GM19468 (cell line): ENCODE measurements around the gene TMEM121.

Experiments used
- ATAC-seq: cut with Tn5 transposase; IDR thresholded peaks from one replicate; pipeline ENCODE4 v1.9.1; 2021; ENCODE audit warnings: mild to moderate bottlenecking, moderate library complexity, moderate number of reproducible peaks; ENCODE audit not compliant: unreplicated experiment; ENCODE audit errors: extremely low read depth

The TMEM121 gene

GRCh38 chr14:105525861-105526775, at the start of gene TMEM121:
Gene TMEM121, plus strand, starts transcription at chr14:105526583. Its CDS starts 2,252 bp downstream, at chr14:105528835.
- ATAC-seq = no peak

DNA sequence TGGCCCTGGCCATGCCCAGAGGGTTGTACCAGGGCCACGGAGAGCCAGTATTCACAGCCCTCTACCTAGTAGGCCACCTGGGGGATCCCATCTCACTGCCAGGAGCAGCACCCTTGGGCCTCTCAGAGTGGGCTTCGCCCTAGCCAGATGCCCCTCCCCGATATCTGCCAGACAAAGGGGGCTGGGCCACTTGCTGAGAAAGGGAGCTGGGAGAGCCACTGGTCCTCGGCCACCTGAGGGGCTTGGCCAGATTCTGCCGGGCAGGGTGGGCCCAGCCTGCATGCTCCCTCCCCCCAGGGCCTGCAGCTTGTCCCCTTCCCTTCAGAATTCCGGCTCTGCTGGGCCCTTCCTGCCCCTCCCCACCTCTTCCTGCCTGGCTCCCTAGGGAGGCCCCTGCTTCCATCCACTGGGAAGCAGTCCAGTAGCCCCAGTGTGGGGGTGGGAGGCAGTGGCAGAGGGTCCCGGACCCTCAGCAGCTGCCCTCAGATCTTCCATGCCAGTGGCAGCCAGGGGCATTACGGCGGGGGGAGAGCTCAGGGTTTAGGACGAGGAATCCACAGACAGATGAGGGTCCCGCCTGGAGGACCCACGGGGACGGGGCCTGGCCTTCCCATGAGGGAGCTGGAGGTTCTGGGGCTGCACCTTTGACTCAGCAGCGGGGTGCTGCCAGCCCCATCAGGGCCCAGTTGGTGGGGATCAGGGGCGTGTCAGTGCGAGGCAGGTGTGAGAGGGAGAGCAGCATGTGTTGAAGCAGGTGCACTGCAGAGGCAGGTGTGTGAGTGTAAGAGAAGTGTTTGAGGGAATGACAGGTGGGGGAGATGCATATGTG, 49.3 kb upstream of the TMEM121 start:
- ATAC-seq = no peak

- no peak for ATAC-seq
Observed at GRCh38 chr14:105477660-105478397, 48.6 kb upstream of the TMEM121 start.

- ATAC-seq = no peak
Observed at GRCh38 chr14:105478398-105479251, 47.8 kb upstream of the TMEM121 start.

DNA sequence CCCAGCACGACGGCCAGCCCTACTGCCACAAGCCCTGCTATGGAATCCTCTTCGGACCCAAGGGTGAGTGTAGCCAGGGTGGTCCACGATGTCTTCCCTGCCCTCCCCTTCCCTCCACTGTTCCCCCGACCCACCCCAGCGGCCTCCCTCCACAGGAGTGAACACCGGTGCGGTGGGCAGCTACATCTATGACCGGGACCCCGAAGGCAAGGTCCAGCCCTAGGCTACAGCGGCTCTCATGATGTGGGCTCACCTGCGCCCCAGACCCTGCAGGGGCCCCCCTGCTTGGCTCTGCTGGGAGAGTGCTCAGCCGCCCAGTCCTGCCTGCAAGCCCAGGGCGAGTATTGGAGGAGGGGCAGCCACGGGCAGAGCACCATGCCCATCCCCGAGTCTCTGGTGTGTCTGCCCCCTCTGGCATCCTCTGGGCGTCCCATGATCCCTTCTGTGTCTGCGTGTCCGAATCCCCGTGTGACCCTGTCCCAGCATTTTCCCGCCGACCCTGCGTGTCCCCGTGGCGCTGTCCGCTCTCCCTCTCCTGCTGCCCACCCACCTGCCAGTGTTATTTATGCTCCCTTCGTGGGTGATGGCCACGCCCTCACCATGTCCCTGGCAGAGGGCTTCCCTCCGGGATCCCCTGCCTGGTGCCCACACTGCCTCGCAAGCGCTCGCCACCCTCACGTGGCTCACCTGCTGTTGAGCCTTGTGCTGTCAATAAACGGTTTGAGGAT, 46.8 kb upstream of the TMEM121 start:
- no peak for ATAC-seq

DNA sequence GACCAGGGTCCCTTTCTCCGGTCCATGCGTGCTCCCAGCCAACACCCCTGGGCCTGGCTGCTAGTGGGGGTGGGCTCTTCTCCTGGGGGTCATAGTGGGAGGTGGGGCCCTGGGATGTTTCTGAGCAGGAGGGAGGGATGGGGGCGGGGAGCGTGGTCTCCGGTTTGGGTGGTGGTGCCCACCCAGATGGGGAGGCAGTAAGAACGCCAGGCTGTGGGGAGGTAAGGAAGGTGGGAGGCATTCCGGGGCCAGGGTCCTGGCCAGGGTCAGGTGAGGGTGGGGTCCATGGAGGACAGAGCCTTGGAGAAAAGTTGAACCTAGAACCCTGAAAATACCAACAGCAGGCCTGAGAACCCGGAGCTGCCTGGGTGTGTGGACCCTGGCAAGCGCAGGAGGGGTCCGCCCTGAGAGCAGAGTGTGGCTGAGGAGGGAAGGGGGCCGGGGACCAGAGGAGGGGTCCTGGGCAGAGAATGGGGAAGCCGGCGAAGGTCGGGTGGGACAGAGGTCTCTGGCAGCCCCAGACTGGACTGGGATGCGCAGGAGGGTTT, 46.1 kb upstream of the TMEM121 start:
- no peak for ATAC-seq

GRCh38 chr14:105480807-105481801, 45.3 kb upstream of the TMEM121 start:
- ATAC-seq = no peak

- ATAC-seq = peak; percentile 42
Observed at GRCh38 chr14:105481886-105482457, 44.4 kb upstream of the TMEM121 start.

- ATAC-seq = no peak
Observed at GRCh38 chr14:105482486-105483110, 43.8 kb upstream of the TMEM121 start.

- ATAC-seq = no peak
Observed at GRCh38 chr14:105483300-105484068, 42.9 kb upstream of the TMEM121 start.

- ATAC-seq = no peak
Observed at GRCh38 chr14:105484069-105484996, 42.0 kb upstream of the TMEM121 start.

- no peak for ATAC-seq
Observed at GRCh38 chr14:105484997-105485393, 41.4 kb upstream of the TMEM121 start.

- no peak for ATAC-seq
Observed at GRCh38 chr14:105485739-105486162, 40.6 kb upstream of the TMEM121 start.

DNA sequence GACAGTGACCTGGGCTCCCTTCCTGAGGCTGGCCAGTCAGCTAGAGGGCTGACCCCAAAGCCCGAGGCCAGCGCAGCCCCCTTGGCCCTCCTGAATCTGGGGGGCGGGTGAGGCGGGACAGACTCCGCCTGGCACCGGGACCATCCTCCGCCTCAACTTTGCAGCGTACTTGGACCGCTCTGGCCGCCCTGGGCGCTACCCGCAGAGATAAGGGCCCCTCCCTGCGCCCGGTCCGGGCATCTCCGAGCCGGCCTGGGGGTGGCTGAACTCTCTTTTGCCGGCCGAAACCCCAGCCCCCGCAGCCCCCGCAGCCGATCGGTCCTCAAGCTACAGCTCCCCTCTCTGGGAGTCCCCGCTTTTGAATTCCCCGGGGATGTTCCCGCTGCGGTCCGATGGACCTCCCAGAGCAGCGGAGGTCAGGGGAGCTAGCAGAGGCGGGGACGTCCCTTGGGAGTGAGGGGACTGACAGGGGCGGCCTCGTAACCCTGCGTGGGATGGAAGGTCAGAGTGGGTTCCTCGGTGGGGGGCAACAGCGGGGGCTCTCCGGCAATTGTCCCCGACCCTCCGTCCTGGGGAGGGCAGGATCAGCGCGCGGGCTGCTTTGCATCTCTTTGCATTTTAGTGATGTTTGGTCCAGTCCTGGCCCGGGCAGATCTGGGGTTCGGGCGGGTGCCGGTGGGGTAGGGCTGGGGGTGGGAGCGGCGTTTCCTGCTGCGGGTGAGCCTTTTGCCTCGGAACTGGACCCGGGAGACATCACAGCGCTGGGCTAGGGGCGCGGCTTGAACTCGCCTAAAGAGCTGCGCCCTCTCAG, 40.0 kb upstream of the TMEM121 start, which contains the start of gene CRIP1:
Gene CRIP1, plus strand, starts transcription at position 724 of the 811 bp plus-strand sequence. CDS start 374 bp downstream, outside the sequence.
- no peak for ATAC-seq
